GM13977 (cell line): ENCODE measurements around the gene BDKRB1.

Experiments
- DNase-seq: peaks from one replicate; pipeline ENCODE4 v3.0.0; 2012; ENCODE audit warnings: low spot score
- in situ Hi-C: fragments of 300-500 bp; cut with MboI; formaldehyde crosslinking; loops from one replicate; pipeline ENCODE4 v1.12.0; 2022; ENCODE audit warnings: low sequenced_read_pairs, low pct_unique_long_range_greater_than_20kb, mixed read lengths, inconsistent platforms; ENCODE audit not compliant: unreplicated experiment
- TF ChIP-seq, protein P1 (sequence below): IDR thresholded peaks from 2 replicates; pipeline ENCODE4 v1.5.1; 2012; ENCODE audit warnings: mild to moderate bottlenecking, control low read depth; ENCODE audit not compliant: insufficient read depth; ENCODE audit errors: extremely low read depth, missing control alignments

Gene BDKRB1

DNA sequence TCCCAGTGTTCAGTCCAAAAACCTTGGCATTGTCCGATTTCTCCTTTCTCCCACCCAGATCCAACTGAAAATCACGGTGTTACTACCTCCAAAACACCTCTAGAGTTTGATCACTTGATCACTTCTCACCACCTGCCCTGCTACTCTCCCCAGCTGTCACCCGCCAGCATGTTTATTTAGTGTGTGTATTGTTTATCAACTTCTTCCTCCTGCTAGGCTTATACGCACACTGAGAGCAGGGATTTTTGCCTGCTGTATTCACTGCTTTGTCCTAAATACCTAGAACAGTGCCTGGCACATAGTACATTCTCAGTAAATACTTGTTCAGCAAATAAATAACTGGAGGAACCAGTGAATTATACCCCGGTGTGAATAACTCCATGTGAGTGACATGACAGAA, 5.0 kb downstream of the BDKRB1 start:
- in situ Hi-C loops: no loop called here
- no peak for DNase-seq
- TF ChIP-seq, protein P1, sequence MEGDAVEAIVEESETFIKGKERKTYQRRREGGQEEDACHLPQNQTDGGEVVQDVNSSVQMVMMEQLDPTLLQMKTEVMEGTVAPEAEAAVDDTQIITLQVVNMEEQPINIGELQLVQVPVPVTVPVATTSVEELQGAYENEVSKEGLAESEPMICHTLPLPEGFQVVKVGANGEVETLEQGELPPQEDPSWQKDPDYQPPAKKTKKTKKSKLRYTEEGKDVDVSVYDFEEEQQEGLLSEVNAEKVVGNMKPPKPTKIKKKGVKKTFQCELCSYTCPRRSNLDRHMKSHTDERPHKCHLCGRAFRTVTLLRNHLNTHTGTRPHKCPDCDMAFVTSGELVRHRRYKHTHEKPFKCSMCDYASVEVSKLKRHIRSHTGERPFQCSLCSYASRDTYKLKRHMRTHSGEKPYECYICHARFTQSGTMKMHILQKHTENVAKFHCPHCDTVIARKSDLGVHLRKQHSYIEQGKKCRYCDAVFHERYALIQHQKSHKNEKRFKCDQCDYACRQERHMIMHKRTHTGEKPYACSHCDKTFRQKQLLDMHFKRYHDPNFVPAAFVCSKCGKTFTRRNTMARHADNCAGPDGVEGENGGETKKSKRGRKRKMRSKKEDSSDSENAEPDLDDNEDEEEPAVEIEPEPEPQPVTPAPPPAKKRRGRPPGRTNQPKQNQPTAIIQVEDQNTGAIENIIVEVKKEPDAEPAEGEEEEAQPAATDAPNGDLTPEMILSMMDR: no peak

DNA sequence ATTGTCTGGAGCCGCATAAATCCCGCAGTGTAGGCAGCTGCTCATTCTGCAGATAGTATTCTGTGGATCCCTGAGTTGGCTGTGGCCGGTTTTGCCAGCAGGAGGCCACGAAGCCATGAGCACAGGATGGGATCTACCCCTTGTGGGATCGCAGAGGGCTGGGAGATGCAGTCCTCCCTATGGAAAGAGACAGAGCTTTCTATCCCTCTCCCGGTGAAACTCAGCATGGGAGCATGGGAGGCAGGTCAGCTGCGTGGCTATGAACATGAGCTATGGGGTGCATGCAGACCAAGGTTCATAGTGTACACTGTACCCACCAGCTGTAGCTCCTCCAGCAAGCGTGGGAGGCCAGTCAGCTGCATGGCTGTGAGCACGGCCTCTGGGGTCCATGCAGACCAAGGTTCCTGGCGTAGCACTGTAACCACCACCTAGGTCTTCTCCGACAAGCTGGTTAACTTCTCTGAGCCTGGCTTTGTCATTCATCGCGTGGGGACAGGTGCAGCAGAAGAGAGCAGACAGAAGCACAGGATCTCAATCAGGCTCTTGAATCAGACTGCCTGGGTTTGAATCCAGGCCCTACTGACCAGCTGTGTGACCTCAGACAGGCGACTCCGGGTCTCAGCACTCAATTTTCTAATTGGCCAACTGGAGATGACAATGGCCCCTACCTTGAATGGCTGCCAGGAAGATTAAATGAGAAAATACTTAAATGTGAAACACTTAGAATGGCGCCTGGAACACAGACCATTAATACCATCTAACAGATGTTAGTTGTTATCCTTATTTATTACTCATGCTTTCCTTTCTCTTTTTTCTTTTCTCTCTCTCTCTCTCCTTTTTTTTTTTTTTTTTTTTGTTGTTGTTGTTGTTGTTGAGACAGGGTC, 6.0 kb downstream of the BDKRB1 start:
- DNase-seq: no peak
- TF ChIP-seq, protein P1: no peak
- in situ Hi-C loops: no loop called here

DNA sequence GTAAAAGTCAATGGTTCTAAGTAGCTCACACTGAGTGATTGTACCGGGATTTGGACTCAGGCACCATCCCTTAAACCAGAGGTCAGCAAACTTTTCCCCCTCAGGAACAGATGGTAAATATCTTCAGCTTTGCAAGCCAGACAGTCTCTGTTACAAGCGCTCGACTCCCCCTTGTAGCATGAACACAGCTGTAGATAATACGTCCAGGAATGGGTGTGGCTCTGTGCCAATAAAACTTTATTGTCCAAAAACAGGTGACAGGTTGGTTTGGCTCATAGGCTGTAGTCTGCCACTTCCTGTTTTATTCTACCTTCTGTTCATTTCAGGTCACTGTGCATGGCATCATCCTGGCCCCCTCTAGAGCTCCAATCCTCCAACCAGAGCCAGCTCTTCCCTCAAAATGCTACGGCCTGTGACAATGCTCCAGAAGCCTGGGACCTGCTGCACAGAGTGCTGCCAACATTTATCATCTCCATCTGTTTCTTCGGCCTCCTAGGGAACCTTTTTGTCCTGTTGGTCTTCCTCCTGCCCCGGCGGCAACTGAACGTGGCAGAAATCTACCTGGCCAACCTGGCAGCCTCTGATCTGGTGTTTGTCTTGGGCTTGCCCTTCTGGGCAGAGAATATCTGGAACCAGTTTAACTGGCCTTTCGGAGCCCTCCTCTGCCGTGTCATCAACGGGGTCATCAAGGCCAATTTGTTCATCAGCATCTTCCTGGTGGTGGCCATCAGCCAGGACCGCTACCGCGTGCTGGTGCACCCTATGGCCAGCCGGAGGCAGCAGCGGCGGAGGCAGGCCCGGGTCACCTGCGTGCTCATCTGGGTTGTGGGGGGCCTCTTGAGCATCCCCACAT, 7.6 kb downstream of the BDKRB1 start:
- no peak for DNase-seq
- in situ Hi-C loops: no loop called here
- TF ChIP-seq, protein P1: no peak

DNA sequence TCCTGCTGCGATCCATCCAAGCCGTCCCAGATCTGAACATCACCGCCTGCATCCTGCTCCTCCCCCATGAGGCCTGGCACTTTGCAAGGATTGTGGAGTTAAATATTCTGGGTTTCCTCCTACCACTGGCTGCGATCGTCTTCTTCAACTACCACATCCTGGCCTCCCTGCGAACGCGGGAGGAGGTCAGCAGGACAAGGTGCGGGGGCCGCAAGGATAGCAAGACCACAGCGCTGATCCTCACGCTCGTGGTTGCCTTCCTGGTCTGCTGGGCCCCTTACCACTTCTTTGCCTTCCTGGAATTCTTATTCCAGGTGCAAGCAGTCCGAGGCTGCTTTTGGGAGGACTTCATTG, 8.2 kb downstream of the BDKRB1 start:
- TF ChIP-seq, protein P1: no peak
- in situ Hi-C loops: no loop called here
- DNase-seq: no peak

DNA sequence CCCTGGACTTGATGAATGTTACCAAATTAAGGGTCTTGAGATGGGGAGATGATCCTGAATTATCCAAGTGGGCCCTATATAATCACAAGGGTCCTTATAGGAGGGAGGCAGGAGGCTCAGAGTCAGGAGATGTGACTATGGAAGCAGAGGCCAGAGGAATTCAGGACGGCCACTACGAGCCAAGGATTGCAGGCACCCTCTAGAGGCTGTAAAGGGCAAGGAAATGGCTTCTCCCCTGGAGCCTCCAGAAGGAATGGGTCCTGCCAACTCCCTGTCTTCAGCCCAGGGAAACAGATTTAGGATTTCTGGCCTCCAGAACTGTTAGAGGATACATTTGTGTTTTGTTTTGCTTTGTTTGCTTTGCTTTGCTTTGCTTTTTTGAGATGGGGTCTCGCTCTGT, 8.8 kb downstream of the BDKRB1 start:
- no peak for DNase-seq
- TF ChIP-seq, protein P1: peak; percentile 9
- in situ Hi-C loops: no loop called here

DNA sequence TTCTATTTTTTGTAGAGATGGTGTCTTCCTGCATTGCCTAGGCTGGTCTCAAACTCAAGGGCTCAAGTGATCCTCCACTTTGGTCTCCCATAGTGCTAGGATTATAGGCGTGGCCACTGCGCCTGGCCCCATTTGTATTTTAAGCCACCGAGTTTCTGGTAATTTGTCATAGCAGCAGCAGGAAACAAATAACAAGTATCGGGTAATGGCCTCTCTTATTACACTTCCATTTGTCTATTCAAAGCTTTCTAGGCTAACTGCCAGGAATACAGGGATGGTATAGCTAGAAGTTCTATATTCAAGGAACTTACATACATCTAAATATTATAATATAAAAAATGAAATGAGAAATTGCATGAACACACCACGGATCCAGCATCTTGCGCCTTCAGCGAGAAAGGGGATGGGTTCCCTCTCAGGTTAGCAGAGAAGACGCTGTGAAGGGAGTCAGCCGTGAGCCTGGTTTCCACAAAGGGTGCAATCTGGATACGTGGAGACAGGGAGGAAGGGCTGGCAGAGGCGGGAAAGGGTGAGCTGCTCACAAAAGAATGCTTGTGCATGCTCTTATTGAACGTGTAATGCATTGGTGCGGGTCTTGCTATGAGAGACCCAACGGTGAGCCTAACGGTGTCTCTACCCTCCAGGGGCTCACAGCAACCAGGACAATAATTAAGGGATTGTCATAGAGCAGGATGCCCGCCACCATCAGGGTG, 9.5 kb downstream of the BDKRB1 start:
- DNase-seq: no peak
- in situ Hi-C loops: no loop called here

More for the DNA sequence above, 9.5 kb downstream of the BDKRB1 start:
- TF ChIP-seq, protein P1: no peak
